ACC112 (cell line): ENCODE results near the gene GAL3ST2.
"Not testable (repeated sequence)": the region's sequence is repeated elsewhere in the genome, so short reads cannot be mapped to it uniquely, and the experiment has no call there.

Source experiments
- H2AFZ ChIP-seq: fragments of 200-600 bp; sonication (generic); one replicate; pipeline ENCODE4 v1.6.0; 2017; ENCODE audit warnings: antibody characterized with exemption, low read length; ENCODE audit not compliant: unreplicated experiment
- H3K27ac ChIP-seq: fragments of 200-600 bp; sonication (generic); 2 replicates; pipeline ENCODE4 v1.5.1; 2014; ENCODE audit warnings: low read depth, mild to moderate bottlenecking, antibody characterized with exemption, low read length, moderate library complexity
- H3K27me3 ChIP-seq: fragments of 200-600 bp; sonication (generic); 2 replicates; pipeline ENCODE4 v1.6.1; 2014; ENCODE audit warnings: mild to moderate bottlenecking, antibody characterized with exemption, low read length, moderate library complexity, mixed read lengths; ENCODE audit not compliant: insufficient read depth
- H3K36me3 ChIP-seq: fragments of 200-600 bp; sonication (generic); 2 replicates; pipeline ENCODE4 v1.6.1; 2016; ENCODE audit warnings: mild to moderate bottlenecking, antibody characterized with exemption, low read length, moderate library complexity, mixed read lengths; ENCODE audit not compliant: insufficient read depth
- H3K4me1 ChIP-seq: fragments of 200-600 bp; sonication (generic); one replicate; pipeline ENCODE4 v1.6.1; 2016; ENCODE audit warnings: low read length, mixed read lengths; ENCODE audit not compliant: insufficient read depth, unreplicated experiment, control insufficient read depth
- H3K4me3 ChIP-seq: fragments of 200-600 bp; sonication (generic); 2 replicates; pipeline ENCODE4 v1.5.1; 2014; ENCODE audit warnings: mild to moderate bottlenecking, low read depth, low read length
- H3K79me2 ChIP-seq: fragments of 200-600 bp; sonication (generic); one replicate; pipeline ENCODE4 v1.6.0; 2016; ENCODE audit warnings: low read length; ENCODE audit not compliant: control insufficient read depth, unreplicated experiment, insufficient read depth

Gene GAL3ST2

GRCh38 chr2:241818229-241818942 lies 41.8 kb downstream of the GAL3ST2 start:
- no peaks in the 10 kb centered on the region for H3K27me3 ChIP-seq
- H3K27ac ChIP-seq: no peak overlapping the region
- H3K4me3 ChIP-seq: no peak overlapping the region
- H3K4me1 ChIP-seq: no peaks in the 10 kb centered on the region
- H2AFZ ChIP-seq: no peak overlapping the region
- no peaks in the 10 kb centered on the region for H3K79me2 ChIP-seq
- H3K36me3 ChIP-seq: no peaks in the 10 kb centered on the region

DNA sequence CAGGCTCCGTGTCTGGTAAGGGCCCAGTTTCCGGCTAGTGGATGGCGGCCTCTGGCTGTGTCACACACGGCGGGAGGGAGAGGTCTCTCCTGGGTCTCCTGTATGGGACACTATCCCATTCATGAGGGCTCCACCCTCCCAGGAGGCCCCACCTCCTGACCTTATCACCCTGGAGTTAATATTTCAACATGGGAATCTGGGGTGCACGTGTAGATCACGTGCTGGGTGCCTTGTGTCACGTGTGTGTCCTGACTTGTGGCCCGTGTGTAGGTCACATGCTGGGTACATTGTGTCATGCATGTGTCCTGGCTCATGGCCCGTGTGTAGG lies 42.3 kb downstream of the GAL3ST2 start:
- H3K4me1 ChIP-seq: no peaks in the 10 kb centered on the region
- H3K27ac ChIP-seq: no peak overlapping the region
- H3K36me3 ChIP-seq: no peaks in the 10 kb centered on the region
- H3K79me2 ChIP-seq: no peaks in the 10 kb centered on the region
- H3K4me3 ChIP-seq: no peak overlapping the region
- H3K27me3 ChIP-seq: no peaks in the 10 kb centered on the region
- H2AFZ ChIP-seq: no peak overlapping the region

DNA sequence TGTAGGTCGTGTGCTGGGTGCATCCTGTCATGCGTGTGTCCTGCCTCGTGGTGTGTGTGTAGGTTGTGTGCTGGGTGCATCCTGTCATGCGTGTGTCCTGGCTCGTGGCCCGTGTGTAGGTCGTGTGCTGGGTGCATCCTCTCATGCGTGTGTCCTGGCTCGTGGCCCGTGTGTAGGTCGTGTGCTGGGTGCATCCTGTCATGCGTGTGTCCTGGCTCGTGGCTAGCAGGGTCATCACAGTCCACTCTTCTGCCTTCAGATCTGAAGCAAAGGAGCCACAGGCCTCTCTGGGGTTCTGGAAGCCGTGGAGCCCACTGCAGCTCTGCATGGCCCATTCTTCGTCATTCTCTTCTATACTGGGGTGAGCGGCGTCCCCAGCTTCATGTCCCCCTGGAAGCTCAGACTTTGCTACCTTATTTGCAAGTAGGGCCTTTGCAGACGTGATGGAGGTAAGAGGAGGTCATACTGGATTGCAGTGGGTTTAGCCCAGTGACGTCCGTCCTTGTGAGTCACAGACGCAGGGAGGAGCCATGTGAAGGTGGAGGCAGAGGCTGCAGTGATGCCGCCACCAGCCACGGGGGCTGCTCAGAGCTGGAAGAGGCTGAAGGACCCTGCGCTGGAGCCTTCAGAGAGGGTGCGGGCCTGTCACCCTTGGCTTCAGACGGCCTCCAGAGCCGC lies 43.5 kb downstream of the GAL3ST2 start:
- H2AFZ ChIP-seq, H3K27me3 ChIP-seq, H3K79me2 ChIP-seq, H3K36me3 ChIP-seq, H3K27ac ChIP-seq, H3K4me3 ChIP-seq, H3K4me1 ChIP-seq: not testable (repeated sequence)

DNA sequence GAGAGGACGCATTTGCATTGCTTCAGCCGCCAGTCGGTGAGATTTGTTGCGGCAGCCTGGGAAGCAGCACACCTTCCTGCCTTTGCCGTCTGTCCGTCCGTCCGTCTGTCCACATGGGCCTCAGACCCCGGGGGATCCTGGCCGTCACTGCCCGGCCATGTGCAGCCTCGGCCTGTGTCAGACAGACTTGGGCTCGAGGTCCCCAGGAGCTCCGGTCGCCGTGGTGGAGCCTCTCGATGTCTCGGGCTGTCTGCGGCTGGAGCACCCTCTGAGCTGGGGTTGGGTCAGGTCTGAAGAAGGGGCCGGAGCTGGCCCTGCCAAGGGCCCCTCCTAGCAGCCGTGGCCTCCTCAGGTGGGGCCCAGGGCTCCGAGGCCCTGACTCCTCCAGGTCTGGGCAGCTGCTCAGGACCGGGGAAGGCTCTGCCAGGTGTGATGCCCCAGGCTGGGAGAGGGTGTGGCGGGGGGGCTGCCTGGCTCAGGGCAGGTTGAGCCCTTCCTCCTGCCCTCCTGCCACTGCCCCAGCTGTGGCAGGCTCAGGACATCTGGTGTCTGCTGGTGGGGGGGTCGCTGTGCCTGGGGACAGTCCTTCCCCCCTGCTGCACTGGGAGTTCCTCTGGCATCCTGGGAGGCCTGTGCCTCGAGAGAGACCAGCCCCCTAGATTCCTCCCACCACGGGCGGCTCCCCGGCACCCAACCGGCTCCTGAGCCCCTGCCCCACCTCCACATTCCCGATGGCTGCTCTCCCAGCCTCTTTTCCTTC lies 44.2 kb downstream of the GAL3ST2 start:
- Histone ChIP-seq H3K36me3 (no peaks in the 10 kb centered on the region), H3K27ac (no peak overlapping the region), H3K79me2 (no peaks in the 10 kb centered on the region), H3K4me3 (no peak overlapping the region), H3K4me1 (no peaks in the 10 kb centered on the region), H3K27me3 (peaks cover 2% of the 10 kb centered on the region; the same call in 1 of the 2 replicates), H2AFZ (no peak overlapping the region)

- Histone ChIP-seq H3K4me1 (no peaks in the 10 kb centered on the region), H3K36me3 (no peaks in the 10 kb centered on the region), H3K4me3 (no peak overlapping the region), H3K79me2 (no peaks in the 10 kb centered on the region), H3K27me3 (peaks cover 6% of the 10 kb centered on the region; the same call in 1 of the 2 replicates), H2AFZ (no peak overlapping the region), H3K27ac (no peak overlapping the region)
Observed at GRCh38 chr2:241821460-241822263, 45.0 kb downstream of the GAL3ST2 start.

GRCh38 chr2:241822264-241822623 lies 45.6 kb downstream of the GAL3ST2 start:
- Histone ChIP-seq H3K79me2 (no peaks in the 10 kb centered on the region), H3K4me1 (no peaks in the 10 kb centered on the region), H2AFZ (no peak overlapping the region), H3K4me3 (no peak overlapping the region), H3K27ac (no peak overlapping the region), H3K36me3 (no peaks in the 10 kb centered on the region), H3K27me3 (peaks cover 6% of the 10 kb centered on the region; the same call in 1 of the 2 replicates)

DNA sequence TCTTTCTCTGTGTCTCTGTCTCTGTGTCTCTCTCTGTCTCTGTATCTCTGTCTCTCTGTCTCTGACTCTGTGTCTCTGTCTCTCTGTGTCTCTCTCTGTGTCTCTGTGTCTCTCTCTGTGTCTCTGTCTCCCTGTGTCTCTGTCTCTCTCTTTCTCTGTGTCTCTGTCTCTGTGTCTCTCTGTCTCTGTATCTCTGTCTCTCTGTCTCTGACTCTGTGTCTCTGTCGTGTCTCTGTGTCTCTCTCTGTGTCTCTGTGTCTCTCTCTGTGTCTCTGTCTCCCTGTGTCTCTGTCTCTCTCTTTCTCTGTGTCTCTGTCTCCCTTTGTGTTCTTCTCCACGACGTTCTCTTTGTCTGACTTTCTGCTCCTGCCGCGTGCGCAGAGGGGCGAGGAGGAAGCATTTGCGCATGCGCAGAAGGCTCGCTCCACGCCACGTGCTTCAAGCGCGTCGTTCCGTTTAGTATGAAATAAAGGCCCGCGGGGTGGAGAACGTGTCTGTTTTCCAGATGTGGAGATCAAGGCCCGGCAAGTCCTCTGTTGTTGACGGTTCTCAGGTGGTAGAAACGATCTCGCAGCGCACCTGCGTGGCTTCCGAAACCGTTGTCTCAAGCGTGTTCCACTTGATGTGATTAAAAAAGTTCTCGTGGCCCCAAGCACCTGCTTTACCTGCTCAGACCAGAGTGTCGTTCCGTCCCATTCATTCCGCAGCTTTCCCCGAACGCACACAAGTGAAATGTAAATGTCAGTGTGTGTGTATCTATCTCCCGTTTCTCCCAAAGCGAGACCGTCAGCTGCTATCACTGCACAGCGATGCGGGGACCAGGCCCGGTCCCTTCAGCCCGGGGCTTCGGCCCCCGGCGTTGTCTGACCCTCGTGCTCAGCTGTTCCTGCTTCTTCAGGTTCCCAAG lies 47.2 kb downstream of the GAL3ST2 start:
- H3K79me2 ChIP-seq, H3K27me3 ChIP-seq, H3K4me1 ChIP-seq, H3K27ac ChIP-seq, H2AFZ ChIP-seq, H3K36me3 ChIP-seq, H3K4me3 ChIP-seq: not testable (repeated sequence)

DNA sequence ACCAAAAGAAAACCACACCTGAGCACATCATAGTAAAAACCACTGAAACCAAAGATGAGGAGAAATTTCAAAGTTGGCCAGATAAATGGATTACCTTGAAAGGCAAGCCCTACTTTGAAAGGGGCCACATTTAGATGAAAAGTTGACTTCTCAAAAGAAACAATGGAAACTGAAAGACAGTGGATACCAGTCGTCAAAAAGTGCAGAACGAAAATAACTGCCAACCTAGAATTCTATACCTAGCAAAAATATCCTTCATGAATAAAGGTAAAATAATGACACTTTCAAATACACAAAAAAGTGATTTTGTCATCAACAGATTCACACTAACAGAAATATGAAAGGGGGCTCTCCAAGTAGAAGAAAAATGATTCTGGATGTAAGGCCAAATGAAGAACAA lies 50.8 kb downstream of the GAL3ST2 start:
- H3K36me3 ChIP-seq: no peaks in the 10 kb centered on the region
- no peak overlapping the region for H3K27ac ChIP-seq
- H3K27me3 ChIP-seq: peaks cover 10% of the 10 kb centered on the region; the same call in 1 of the 2 replicates
- H2AFZ ChIP-seq: no peak overlapping the region
- no peaks in the 10 kb centered on the region for H3K4me1 ChIP-seq
- H3K4me3 ChIP-seq: no peak overlapping the region
- H3K79me2 ChIP-seq: no peaks in the 10 kb centered on the region

DNA sequence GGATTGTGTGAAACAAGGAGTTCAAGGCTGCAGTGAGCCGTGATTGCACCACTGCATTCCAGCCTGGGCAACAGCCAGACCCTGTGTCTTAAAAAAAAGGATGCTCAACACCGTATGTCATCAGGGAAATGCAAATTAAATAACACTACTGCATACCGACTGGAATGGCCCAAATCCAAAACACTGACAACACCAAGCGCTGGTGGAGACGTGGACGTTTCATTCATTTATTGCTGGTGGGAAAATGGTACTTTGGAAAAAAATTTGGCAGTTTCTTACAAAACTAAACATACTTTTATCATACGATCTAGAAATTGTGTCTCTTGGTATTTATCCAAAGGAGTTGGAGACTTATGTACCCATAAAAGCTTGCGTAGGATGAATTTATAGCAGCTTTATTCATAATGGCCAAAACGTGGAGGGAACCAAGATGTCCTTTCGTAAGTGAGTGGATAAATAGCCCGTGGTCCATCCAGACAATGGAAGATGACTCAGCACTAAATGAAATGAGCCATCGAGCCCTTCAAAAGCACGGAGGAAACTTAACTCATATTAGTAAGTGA lies 56.6 kb downstream of the GAL3ST2 start:
- no peak overlapping the region for H3K4me3 ChIP-seq
- H2AFZ ChIP-seq: no peak overlapping the region
- H3K79me2 ChIP-seq: no peaks in the 10 kb centered on the region
- peak overlapping the region; percentile 57 for H3K27ac ChIP-seq
- peaks cover 6% of the 10 kb centered on the region for H3K4me1 ChIP-seq
- H3K27me3 ChIP-seq: peaks cover 30% of the 10 kb centered on the region
- H3K36me3 ChIP-seq: no peaks in the 10 kb centered on the region
